NB4 (cell line): ENCODE measurements around the gene ERI3.

ENCODE experiments used
- DNase-seq: peaks from one replicate; pipeline ENCODE4 v3.0.0; 2010; ENCODE audit warnings: low read depth
- H3K4me3 ChIP-seq: one replicate; pipeline ENCODE4 v1.5.1; 2011; ENCODE audit warnings: mild to moderate bottlenecking, low read depth, low read length, moderate library complexity
- MAX ChIP-seq: IDR thresholded peaks from 2 replicates; pipeline ENCODE4 v1.6.1; 2011; ENCODE audit warnings: low read depth, low read length
- MYC ChIP-seq: IDR thresholded peaks from 2 replicates; pipeline ENCODE4 v1.6.1; 2011; ENCODE audit warnings: low read depth, low read length
- POLR2A ChIP-seq: IDR thresholded peaks from 2 replicates; pipeline ENCODE4 v1.6.1; 2011; ENCODE audit warnings: mild to moderate bottlenecking; ENCODE audit not compliant: insufficient read length; ENCODE audit errors: extremely low read depth
- TF ChIP-seq, protein P1 (sequence below): IDR thresholded peaks from one replicate; pipeline ENCODE4 v1.5.1; 2012; ENCODE audit warnings: low read depth, low read length

ERI3 gene

GRCh38 chr1:44251989-44252671 is 102.9 kb downstream of the ERI3 start:
- DNase-seq: no peak

DNA sequence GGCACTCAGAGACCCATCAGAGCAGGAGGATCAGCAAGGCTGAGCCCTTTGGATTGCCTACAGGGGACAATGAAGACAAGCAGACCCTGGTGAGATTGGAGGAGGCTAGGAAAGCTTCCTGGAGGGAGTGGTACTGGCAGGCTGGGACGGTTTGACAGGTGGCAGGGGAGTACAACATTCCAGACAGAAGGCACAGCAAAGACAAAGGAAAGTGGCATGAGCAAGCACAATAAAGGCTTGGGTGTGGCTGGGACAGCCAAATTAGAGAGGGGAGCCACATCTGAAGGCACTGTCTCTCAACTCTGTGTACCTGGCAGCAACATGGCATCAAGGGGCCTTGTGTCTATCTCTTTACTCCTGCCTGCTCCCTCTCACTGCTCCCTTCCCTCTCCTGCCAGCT is 103.6 kb downstream of the ERI3 start:
- DNase-seq: no peak
- TF ChIP-seq MYC (no peak), MAX (no peak), POLR2A (no peak)
- TF ChIP-seq, protein P1, sequence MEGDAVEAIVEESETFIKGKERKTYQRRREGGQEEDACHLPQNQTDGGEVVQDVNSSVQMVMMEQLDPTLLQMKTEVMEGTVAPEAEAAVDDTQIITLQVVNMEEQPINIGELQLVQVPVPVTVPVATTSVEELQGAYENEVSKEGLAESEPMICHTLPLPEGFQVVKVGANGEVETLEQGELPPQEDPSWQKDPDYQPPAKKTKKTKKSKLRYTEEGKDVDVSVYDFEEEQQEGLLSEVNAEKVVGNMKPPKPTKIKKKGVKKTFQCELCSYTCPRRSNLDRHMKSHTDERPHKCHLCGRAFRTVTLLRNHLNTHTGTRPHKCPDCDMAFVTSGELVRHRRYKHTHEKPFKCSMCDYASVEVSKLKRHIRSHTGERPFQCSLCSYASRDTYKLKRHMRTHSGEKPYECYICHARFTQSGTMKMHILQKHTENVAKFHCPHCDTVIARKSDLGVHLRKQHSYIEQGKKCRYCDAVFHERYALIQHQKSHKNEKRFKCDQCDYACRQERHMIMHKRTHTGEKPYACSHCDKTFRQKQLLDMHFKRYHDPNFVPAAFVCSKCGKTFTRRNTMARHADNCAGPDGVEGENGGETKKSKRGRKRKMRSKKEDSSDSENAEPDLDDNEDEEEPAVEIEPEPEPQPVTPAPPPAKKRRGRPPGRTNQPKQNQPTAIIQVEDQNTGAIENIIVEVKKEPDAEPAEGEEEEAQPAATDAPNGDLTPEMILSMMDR: no peak
- no peak overlapping the region for H3K4me3 ChIP-seq

More at GRCh38 chr1:44251989-44252671, 102.9 kb downstream of the ERI3 start:
- no peak for TF ChIP-seq MAX
- TF ChIP-seq POLR2A: no peak
- no peak for TF ChIP-seq MYC
- TF ChIP-seq, protein P1: no peak
- H3K4me3 ChIP-seq: no peak overlapping the region

DNA sequence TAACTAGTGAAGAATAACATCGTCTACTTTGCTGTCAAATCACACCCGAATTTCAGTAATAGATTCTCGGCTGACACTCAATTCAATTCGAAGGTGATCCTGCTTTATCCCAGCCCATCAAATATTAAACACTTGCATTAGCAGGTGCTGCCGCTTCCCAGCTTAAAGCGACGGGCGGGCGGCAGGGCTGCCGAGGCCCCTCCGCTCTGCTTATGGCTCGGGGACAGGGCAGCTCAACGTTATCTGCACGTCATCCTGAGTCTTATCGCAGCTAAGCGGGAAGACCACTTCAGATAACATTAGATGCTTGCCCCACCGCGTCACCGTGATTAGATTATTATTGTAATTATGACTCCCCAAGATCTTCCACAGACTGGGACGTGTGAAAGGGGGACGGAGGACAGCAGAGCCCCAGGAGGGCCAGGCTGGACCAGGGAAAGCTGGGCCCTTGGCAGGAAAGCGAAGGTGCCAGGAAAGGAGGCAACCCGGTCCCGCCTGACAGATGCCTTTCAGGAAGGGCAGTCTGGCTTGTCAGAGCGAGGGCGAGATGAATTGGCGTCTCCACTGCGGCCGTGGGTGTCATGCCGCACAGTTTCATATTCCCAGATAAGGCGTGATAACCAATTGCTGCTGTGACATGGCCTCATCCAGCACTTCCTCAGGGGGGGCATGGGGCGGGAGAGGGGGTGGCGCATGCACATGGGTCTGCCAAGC is 104.8 kb downstream of the ERI3 start:
- TF ChIP-seq MYC (no peak), POLR2A (no peak), MAX (no peak)
- TF ChIP-seq, protein P1: no peak
- no peak for DNase-seq
- H3K4me3 ChIP-seq: no peak overlapping the region

DNA sequence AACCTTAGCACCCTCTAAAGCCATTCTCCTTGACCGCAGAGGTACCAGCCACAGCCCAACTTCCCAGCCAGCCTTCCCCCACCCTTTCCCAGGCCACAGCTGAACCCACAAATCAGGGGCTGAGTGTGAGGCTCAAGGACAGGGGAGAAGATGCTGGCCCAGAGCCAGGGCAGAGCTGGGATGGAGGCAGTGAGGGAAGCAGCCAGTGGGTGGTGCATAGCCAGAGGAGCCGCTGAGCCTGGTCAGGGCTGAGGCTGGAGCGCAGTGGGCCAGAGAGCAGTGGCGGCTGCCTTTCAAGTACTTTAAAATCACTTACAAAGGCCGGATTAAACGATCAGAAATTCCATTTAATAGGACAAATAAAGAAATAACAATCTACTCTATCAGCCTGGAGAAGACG is 105.5 kb downstream of the ERI3 start:
- no peak for DNase-seq
- TF ChIP-seq, protein P1: no peak
- TF ChIP-seq POLR2A (no peak), MAX (no peak), MYC (no peak)
- H3K4me3 ChIP-seq: no peak overlapping the region

GRCh38 chr1:44246806-44247205 is 108.3 kb downstream of the ERI3 start:
- TF ChIP-seq, protein P1: no peak
- TF ChIP-seq POLR2A (no peak), MAX (no peak), MYC (no peak)
- DNase-seq: no peak
- H3K4me3 ChIP-seq: no peak overlapping the region
